Mucosa of descending colon (tissue), 3 donors: Measurements from ENCODE around the gene BDKRB2. TPM values are rescaled to one million over a fixed set of nuclear protein-coding genes. Genes with fewer than 3 reads are reported as not detected.
A peak's percentile ranks its signal among the peaks of the same experiment; 100 is the strongest.

Experiments
- ATAC-seq: fragments of 200-7000 bp; cut with Tn5 transposase; one replicate; pipeline ENCODE4 v1.9.1; 2020; ENCODE audit warnings: mild to moderate bottlenecking, moderate library complexity
- DNase-seq, 3 donors: peaks; one replicate each; pipeline ENCODE4 v3.0.0-alpha.2; 2020
- H3K36me3 ChIP-seq: fragments of 200-600 bp; one replicate; pipeline ENCODE4 v1.8.0; 2021; ENCODE audit warnings: low read depth, mild to moderate bottlenecking
- H3K4me1 ChIP-seq: fragments of 200-600 bp; one replicate; pipeline ENCODE4 v1.8.0; 2021; ENCODE audit warnings: low read depth, mild to moderate bottlenecking
- H3K4me3 ChIP-seq: fragments of 200-600 bp; one replicate; pipeline ENCODE4 v1.8.0; 2021; ENCODE audit warnings: mild to moderate bottlenecking
- H3K9me3 ChIP-seq: fragments of 200-600 bp; one replicate; pipeline ENCODE4 v1.8.0; 2021; ENCODE audit warnings: mild to moderate bottlenecking
- intact Hi-C, 2 donors: fragments of 100-400 bp; cut with DNase I in 1 of 2; cut with micrococcal nuclease in 1 of 2; formaldehyde crosslinking; loops; one replicate each; pipeline versions ENCODE4 v1.11.0 to v1.11.1; 2022; cut with DNase I, micrococcal nuclease
- total RNA-seq, 3 donors: library from RNA; stranded (reverse); fragmentation: NEBNext Ultra II Directional in 2 of 3; extraction: Animal tissue kit (Norgen Biotek cat#: 25700) in 2 of 3; gene quantifications; one replicate each; pipeline versions ENCODE4 v1.2.1 to v1.2.4, GENCODE V29; 2021 to 2023
- TF ChIP-seq, protein P1 (sequence below): fragments of 200-600 bp; IDR thresholded peaks from one replicate; pipeline ENCODE4 v1.8.0; 2022; ENCODE audit warnings: antibody characterized with exemption, mild to moderate bottlenecking
- donor health status: DM: no; HTN: no; CAD: no; lungs with moderate emphysema.
- donor health status: DM: no; HTN: no; CAD: no.
- donor health status: DM: no; HTN: yes; CAD: no.

BDKRB2 gene
- total RNA-seq, 3 donors from 2014 or later, result 18.7 to 38.6 (median 25.4) TPM

- Histone ChIP-seq H3K4me1 (peaks cover 11% of the 10 kb centered on the region), H3K4me3 (no peak overlapping the region), H3K9me3 (no peaks in the 10 kb centered on the region), H3K36me3 (no peaks in the 10 kb centered on the region)
- intact Hi-C loops, result no loop called here
- ATAC-seq, result no peak
- no peak for DNase-seq
- TF ChIP-seq, protein P1, sequence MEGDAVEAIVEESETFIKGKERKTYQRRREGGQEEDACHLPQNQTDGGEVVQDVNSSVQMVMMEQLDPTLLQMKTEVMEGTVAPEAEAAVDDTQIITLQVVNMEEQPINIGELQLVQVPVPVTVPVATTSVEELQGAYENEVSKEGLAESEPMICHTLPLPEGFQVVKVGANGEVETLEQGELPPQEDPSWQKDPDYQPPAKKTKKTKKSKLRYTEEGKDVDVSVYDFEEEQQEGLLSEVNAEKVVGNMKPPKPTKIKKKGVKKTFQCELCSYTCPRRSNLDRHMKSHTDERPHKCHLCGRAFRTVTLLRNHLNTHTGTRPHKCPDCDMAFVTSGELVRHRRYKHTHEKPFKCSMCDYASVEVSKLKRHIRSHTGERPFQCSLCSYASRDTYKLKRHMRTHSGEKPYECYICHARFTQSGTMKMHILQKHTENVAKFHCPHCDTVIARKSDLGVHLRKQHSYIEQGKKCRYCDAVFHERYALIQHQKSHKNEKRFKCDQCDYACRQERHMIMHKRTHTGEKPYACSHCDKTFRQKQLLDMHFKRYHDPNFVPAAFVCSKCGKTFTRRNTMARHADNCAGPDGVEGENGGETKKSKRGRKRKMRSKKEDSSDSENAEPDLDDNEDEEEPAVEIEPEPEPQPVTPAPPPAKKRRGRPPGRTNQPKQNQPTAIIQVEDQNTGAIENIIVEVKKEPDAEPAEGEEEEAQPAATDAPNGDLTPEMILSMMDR, result no peak
Observed at GRCh38 chr14:96203116-96203515, 1.5 kb upstream of the BDKRB2 start.

GRCh38 chr14:96203635-96204034 is 1.0 kb upstream of the BDKRB2 start:
- Histone ChIP-seq H3K4me3 (no peak overlapping the region), H3K36me3 (no peaks in the 10 kb centered on the region), H3K4me1 (peaks cover 11% of the 10 kb centered on the region), H3K9me3 (no peaks in the 10 kb centered on the region)
- DNase-seq (no peak), ATAC-seq (peak; percentile 7)
- intact Hi-C loops, result no loop called here
- TF ChIP-seq, protein P1, result no peak

DNA sequence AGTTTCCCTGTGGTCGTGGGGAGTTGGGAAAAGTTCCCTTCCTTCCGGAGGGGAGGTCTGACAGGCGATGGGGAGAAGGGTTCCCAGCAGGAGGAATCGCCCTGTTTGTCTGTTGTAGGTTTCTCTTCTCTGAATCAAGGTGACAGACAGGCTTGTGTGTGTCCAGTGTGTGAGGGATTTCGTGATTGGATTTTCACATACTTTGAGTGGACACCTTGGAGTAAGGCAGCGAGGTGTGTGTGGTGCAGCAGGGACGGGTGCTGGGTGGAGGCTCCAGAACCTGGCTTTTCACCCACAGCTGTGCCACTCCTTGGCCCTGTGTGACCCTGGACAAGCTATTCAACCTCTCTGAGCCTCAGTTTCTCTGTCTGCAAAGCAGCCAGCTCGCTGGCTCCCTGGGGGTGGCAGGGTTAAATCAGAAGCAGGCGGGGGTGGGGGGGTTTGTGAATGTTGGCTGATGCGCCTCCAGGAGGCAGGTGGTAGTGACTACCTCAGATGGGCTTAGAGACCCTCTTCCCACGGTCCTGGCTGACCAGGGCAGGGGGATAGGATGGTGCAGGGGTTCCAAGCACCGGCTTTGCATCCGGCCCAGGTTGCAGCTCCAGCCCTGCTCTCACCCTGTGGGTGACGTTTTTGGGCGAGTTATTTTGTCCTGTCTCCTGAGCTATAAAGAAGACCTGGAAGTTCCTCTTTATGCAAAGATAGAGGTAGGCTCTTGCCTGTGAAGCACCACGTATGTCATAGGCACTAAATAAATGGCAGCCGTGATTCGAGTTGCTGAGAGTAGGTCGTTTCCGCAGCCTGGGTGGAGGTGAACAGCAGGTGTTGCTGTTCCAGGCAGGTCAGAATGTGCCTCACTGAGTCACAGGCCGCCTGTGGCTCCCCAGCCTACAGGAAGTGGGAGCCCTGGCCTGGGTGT is 679 bp downstream of the BDKRB2 start:
- TF ChIP-seq, protein P1, result no peak
- peak in 1 of 3 donors; percentile 29 for DNase-seq
- H3K4me1 ChIP-seq, result peaks cover 11% of the 10 kb centered on the region
- intact Hi-C loops, result no loop called here
- peak; percentile 43 for ATAC-seq
- no peaks in the 10 kb centered on the region for H3K36me3 ChIP-seq
- H3K9me3 ChIP-seq, result no peaks in the 10 kb centered on the region
- H3K4me3 ChIP-seq, result peak overlapping the region; percentile 21

- Histone ChIP-seq H3K4me1 (peaks cover 11% of the 10 kb centered on the region), H3K9me3 (no peaks in the 10 kb centered on the region), H3K36me3 (no peaks in the 10 kb centered on the region), H3K4me3 (no peak overlapping the region)
- TF ChIP-seq, protein P1, result no peak
- DNase-seq (no peak), ATAC-seq (no peak)
- intact Hi-C loops, result no loop called here
Observed at GRCh38 chr14:96205978-96206360, 1.3 kb downstream of the BDKRB2 start.

DNA sequence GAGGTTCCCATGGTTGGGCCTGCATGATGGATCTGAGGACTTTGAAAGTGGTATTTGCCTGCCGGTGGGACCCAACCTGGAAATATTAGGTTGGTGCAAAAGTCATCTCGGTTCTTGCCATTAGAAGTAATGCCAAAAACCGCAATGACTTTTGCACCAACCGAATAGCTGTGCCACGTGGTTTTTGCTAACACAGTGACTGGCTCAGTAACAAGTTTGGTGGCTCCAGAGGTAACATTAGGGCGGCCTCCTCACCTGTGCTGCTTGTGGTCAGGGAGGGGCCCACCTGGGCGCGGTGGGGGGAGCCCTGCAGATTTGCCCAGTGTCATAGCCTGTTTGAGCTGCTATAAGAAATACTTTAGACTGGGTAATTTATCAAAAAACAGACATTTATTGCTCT is 1.8 kb downstream of the BDKRB2 start:
- Histone ChIP-seq H3K9me3 (no peaks in the 10 kb centered on the region), H3K4me1 (peaks cover 11% of the 10 kb centered on the region), H3K36me3 (no peaks in the 10 kb centered on the region), H3K4me3 (no peak overlapping the region)
- TF ChIP-seq, protein P1, result no peak
- DNase-seq (peak in 2 of 3 donors; percentile 51 to 69), ATAC-seq (peak; percentile 49)
- intact Hi-C loops, result no loop called here
